H1 (cell line): ENCODE results near the gene C19orf44. TPM values are rescaled to one million over a fixed set of nuclear protein-coding genes. Genes with fewer than 3 reads are reported as not detected.

Source experiments
- CTCF ChIA-PET: fragments of 300-600 bp; sonication (Branson Sonifier 250); formaldehyde crosslinking; loops from one replicate; lab custom pipeline; 2021; ENCODE audit not compliant: partially characterized antibody; lab: Charles Lee
- POLR2A ChIA-PET: fragments of 300-600 bp; sonication (Branson Sonifier 250); formaldehyde crosslinking; loops from one replicate; lab custom pipeline; 2021; ENCODE audit warnings: inconsistent platforms; ENCODE audit not compliant: partially characterized antibody; lab: Charles Lee
- DNase-seq, 2 experiments: peaks; one replicate each; pipeline versions ENCODE4 v3.0.0 to v3.0.0-alpha.2; 2010 to 2022; ENCODE audit warnings: low spot score in 2 of 2, low read depth in 1 of 2, mixed read lengths in 1 of 2
- FAIRE-seq: peaks from 2 replicates; lab custom pipeline; 2011; peaks lifted over from hg19 to GRCh38; lab: Jason Lieb, UNC
- H2AFZ ChIP-seq: 2 replicates; pipeline ENCODE4 v1.8.1; 2012; ENCODE audit warnings: low read length, inconsistent platforms
- H2AK5ac ChIP-seq: 2 replicates; pipeline ENCODE4 v1.6.1; 2013; ENCODE audit warnings: low read depth, low read length
- H2BK120ac ChIP-seq: replicated peaks from 2 replicates; pipeline ENCODE3; 2013; ENCODE audit warnings: low read depth, low read length, inconsistent platforms
- H2BK12ac ChIP-seq: 2 replicates; pipeline ENCODE4 v1.6.1; 2013; ENCODE audit warnings: low read depth, low read length
- H2BK15ac ChIP-seq: 2 replicates; pipeline ENCODE4 v1.6.1; 2013; ENCODE audit warnings: low read length
- H2BK20ac ChIP-seq: 2 replicates; pipeline ENCODE4 v1.6.1; 2013; ENCODE audit warnings: low read length
- H2BK5ac ChIP-seq: 2 replicates; pipeline ENCODE4 v1.6.1; 2013; ENCODE audit warnings: low read depth, low read length
- H3K14ac ChIP-seq: 2 replicates; pipeline ENCODE4 v1.6.1; 2013; ENCODE audit warnings: inconsistent platforms; ENCODE audit not compliant: insufficient read length
- H3K18ac ChIP-seq: 2 replicates; pipeline ENCODE4 v1.6.1; 2013; ENCODE audit warnings: low read length; ENCODE audit errors: extremely low read depth
- H3K23ac ChIP-seq: 2 replicates; pipeline ENCODE4 v1.6.1; 2013; ENCODE audit warnings: inconsistent platforms; ENCODE audit not compliant: insufficient read length
- H3K23me2 ChIP-seq: 2 replicates; pipeline ENCODE4 v1.6.1; 2013; ENCODE audit warnings: low read depth, low read length
- H3K27ac ChIP-seq: 2 replicates; pipeline ENCODE4 v1.6.1; 2011; ENCODE audit warnings: low read depth, low read length, inconsistent platforms
- H3K27me3 ChIP-seq, 4 experiments: replicated peaks in 1 of 4; 1 replicate in 1 of 4; 2 replicates in 3 of 4; pipeline versions ENCODE4 v1.6.1 to v1.8.1; 2011 to 2013; ENCODE audit warnings: low read length in 3 of 4, mild to moderate bottlenecking in 3 of 4, inconsistent platforms in 2 of 4, mixed read lengths in 2 of 4, moderate library complexity in 1 of 4; ENCODE audit not compliant: control insufficient read depth in 3 of 4, insufficient read depth in 3 of 4; ENCODE audit errors: extremely low read depth in 1 of 4
- H3K36me3 ChIP-seq, 4 experiments: 2 replicates each; pipeline versions ENCODE4 v1.6.1 to v1.8.1; 2011 to 2013; ENCODE audit warnings: mild to moderate bottlenecking in 4 of 4, low read length in 3 of 4, moderate library complexity in 2 of 4, control low read depth in 1 of 4, inconsistent platforms in 1 of 4; ENCODE audit not compliant: insufficient read depth in 4 of 4, control insufficient read depth in 2 of 4
- H3K4ac ChIP-seq: replicated peaks from 2 replicates; pipeline ENCODE3; 2013; ENCODE audit warnings: low read length, low read depth, mixed read lengths, inconsistent platforms; ENCODE audit not compliant: insufficient read length
- H3K4me1 ChIP-seq, 4 experiments: replicated peaks in 1 of 4; 1 replicate in 1 of 4; 2 replicates in 3 of 4; pipeline versions ENCODE4 v1.6.1 to v1.8.1; 2011 to 2013; ENCODE audit warnings: low read length in 3 of 4, inconsistent platforms in 2 of 4, mixed read lengths in 1 of 4; ENCODE audit not compliant: insufficient read depth in 4 of 4, control insufficient read depth in 3 of 4
- H3K4me2 ChIP-seq, 2 experiments: 2 replicates each; pipeline versions ENCODE4 v1.6.1 to v1.8.1; 2011 to 2013; ENCODE audit warnings: low read depth in 2 of 2, low read length in 2 of 2, control low read depth in 1 of 2, inconsistent platforms in 1 of 2, mild to moderate bottlenecking in 1 of 2; ENCODE audit not compliant: insufficient read depth in 1 of 2
- H3K4me3 ChIP-seq, 4 experiments: fragments of 200-600, 300-600 bp in 1 of 4; sonication (generic), shearing (Covaris generic), sonication (Bioruptor Twin) in 1 of 4; 2 replicates each; pipeline versions ENCODE4 v1.5.1 to v1.8.1; 2011 to 2016; ENCODE audit warnings: low read length in 4 of 4, low read depth in 3 of 4, control low read depth in 2 of 4, inconsistent platforms in 2 of 4, mild to moderate bottlenecking in 2 of 4, mixed read lengths in 1 of 4, moderate library complexity in 1 of 4; ENCODE audit not compliant: insufficient read depth in 2 of 4; ENCODE audit errors: extremely low read depth in 1 of 4
- H3K56ac ChIP-seq: replicated peaks from 2 replicates; pipeline ENCODE3; 2013; ENCODE audit warnings: low read depth, mild to moderate bottlenecking, mixed read lengths, low read length, inconsistent platforms; ENCODE audit not compliant: insufficient read length
- H3K79me1 ChIP-seq: 2 replicates; pipeline ENCODE4 v1.6.1; 2013; ENCODE audit warnings: low read depth, low read length, control low read depth
- H3K79me2 ChIP-seq, 2 experiments: 2 replicates each; pipeline versions ENCODE4 v1.6.1 to v1.8.1; 2012 to 2013; ENCODE audit warnings: low read length in 2 of 2, mild to moderate bottlenecking in 2 of 2, inconsistent platforms in 1 of 2; ENCODE audit not compliant: insufficient read depth in 2 of 2, control insufficient read depth in 1 of 2
- H3K9ac ChIP-seq, 4 experiments: replicated peaks in 1 of 4; 1 replicate in 1 of 4; 2 replicates in 3 of 4; pipeline versions ENCODE4 v1.6.1 to v1.8.1; 2011 to 2013; ENCODE audit warnings: low read depth in 3 of 4, low read length in 3 of 4, control low read depth in 2 of 4, mild to moderate bottlenecking in 2 of 4, moderate library complexity in 2 of 4, inconsistent platforms in 1 of 4; ENCODE audit errors: extremely low read depth in 1 of 4
- H3K9me3 ChIP-seq, 2 experiments: 2 replicates each; pipeline versions ENCODE4 v1.6.1 to v1.8.1; 2012 to 2013; ENCODE audit warnings: mild to moderate bottlenecking in 2 of 2, moderate library complexity in 2 of 2, control low read depth in 1 of 2, inconsistent platforms in 1 of 2, low read depth in 1 of 2, low read length in 1 of 2, mixed read lengths in 1 of 2; ENCODE audit not compliant: insufficient read depth in 2 of 2
- H4K20me1 ChIP-seq, 2 experiments: replicated peaks in 1 of 2; 2 replicates each; pipeline versions ENCODE3 to v1.8.1; 2011 to 2013; ENCODE audit warnings: inconsistent platforms in 2 of 2, low read length in 2 of 2, mild to moderate bottlenecking in 1 of 2; ENCODE audit not compliant: insufficient read depth in 2 of 2, control insufficient read depth in 1 of 2
- H4K5ac ChIP-seq: 2 replicates; pipeline ENCODE4 v1.6.1; 2013; ENCODE audit warnings: low read length, low read depth, mixed read lengths, inconsistent platforms; ENCODE audit not compliant: insufficient read length
- H4K8ac ChIP-seq: 2 replicates; pipeline ENCODE4 v1.8.0; 2013; ENCODE audit warnings: mild to moderate bottlenecking, moderate library complexity, low read length, inconsistent platforms; ENCODE audit not compliant: insufficient read depth; ENCODE audit errors: extremely low read depth
- H4K91ac ChIP-seq: replicated peaks from 2 replicates; pipeline ENCODE3; 2013; ENCODE audit warnings: low read length, mixed read lengths, inconsistent platforms; ENCODE audit not compliant: insufficient read length
- ATF3 ChIP-seq: IDR thresholded peaks from 2 replicates; pipeline ENCODE4 v1.6.1; 2011; ENCODE audit warnings: low read depth, mild to moderate bottlenecking, low read length; ENCODE audit not compliant: insufficient read depth
- CTBP2 ChIP-seq: IDR thresholded peaks from 2 replicates; pipeline ENCODE4 v1.7.0; 2011; ENCODE audit warnings: borderline replicate concordance, mild to moderate bottlenecking, moderate library complexity, mixed read lengths, low read length; ENCODE audit not compliant: insufficient read depth, insufficient read length
- CTCF ChIP-seq, 3 experiments: IDR thresholded peaks; 1 replicate in 2 of 3; 2 replicates in 1 of 3; pipeline versions ENCODE4 v1.5.1 to v1.6.1; 2011; ENCODE audit warnings: low read length in 3 of 3, mild to moderate bottlenecking in 3 of 3, inconsistent platforms in 2 of 3, low read depth in 1 of 3, moderate library complexity in 1 of 3; ENCODE audit not compliant: insufficient read depth in 1 of 3; ENCODE audit errors: control extremely low read depth in 1 of 3
- GTF2F1 ChIP-seq: IDR thresholded peaks from 2 replicates; pipeline ENCODE4 v1.6.1; 2012; ENCODE audit warnings: low read depth, low read length, improper control_type of control experiment, borderline replicate concordance
- HDAC6 ChIP-seq: IDR thresholded peaks from one replicate; pipeline ENCODE4 v1.7.1; 2012; ENCODE audit warnings: low read depth, mild to moderate bottlenecking, inconsistent platforms, low read length, moderate library complexity
- KDM5A ChIP-seq: fragments of 200-600 bp; IDR thresholded peaks from 2 replicates; pipeline ENCODE4 v1.7.1; 2012; ENCODE audit warnings: mild to moderate bottlenecking, low read length, inconsistent platforms, mixed read lengths
- MAFK ChIP-seq: IDR thresholded peaks from 2 replicates; pipeline ENCODE4 v1.6.1; 2012; ENCODE audit warnings: low read depth, mild to moderate bottlenecking, improper control_type of control experiment, low read length
- POLR2A ChIP-seq, 2 experiments: IDR thresholded peaks; 1 replicate in 1 of 2; 2 replicates in 1 of 2; pipeline ENCODE4 v1.6.1; 2011; ENCODE audit warnings: low read depth in 2 of 2, low read length in 2 of 2, mild to moderate bottlenecking in 2 of 2; ENCODE audit errors: control extremely low read depth in 1 of 2
- SUZ12 ChIP-seq: fragments of 200-600 bp; sonication (generic); IDR thresholded peaks from 2 replicates; pipeline ENCODE4 v1.6.1; 2012; ENCODE audit warnings: mild to moderate bottlenecking, inconsistent platforms, low read length, moderate library complexity, mixed read lengths
- YY1 ChIP-seq: IDR thresholded peaks from 2 replicates; pipeline ENCODE4 v1.6.1; 2011; ENCODE audit warnings: low read depth, mild to moderate bottlenecking, low read length
- WGBS, 2 experiments: shearing (Covaris generic) in 1 of 2; methylation state at CpG; one replicate each; pipeline versions ENCODE4 v1.1.6 to v1.1.7; 2013 to 2015; ENCODE audit warnings: low lambda C conversion rate in 2 of 2, mixed read lengths in 2 of 2, inconsistent platforms in 1 of 2, low coverage in 1 of 2, missing lambda C conversion rate in 1 of 2; ENCODE audit not compliant: insufficient replicate concordance in 2 of 2, insufficient coverage in 1 of 2, insufficient read length in 1 of 2; ENCODE audit errors: extremely low coverage in 1 of 2, missing lambda C conversion rate in 1 of 2; 5-methylcytosine and 5-hydroxymethylcytosine counted together
- polyA plus RNA-seq, 7 experiments: library from polyadenylated mRNA; depleted of rRNA in 3 of 7; stranded (reverse) in 5 of 7; unstranded in 2 of 7; fragments of >200 nt in 5 of 7; fragments of 200-250 nt in 2 of 7; gene quantifications; 1 replicate in 5 of 7; 2 replicates in 1 of 7; 4 replicates in 1 of 7; pipeline versions ENCODE4 v1.2.1 to v1.2.3, GENCODE V29; 2011 to 2013; ENCODE audit warnings: missing spikeins in 2 of 7, mixed read lengths in 2 of 7
- total RNA-seq: library from RNA; stranded (reverse); fragmentation: NEBNext Ultra II Directional; extraction: Animal tissue kit (Norgen Biotek cat#: 25700); gene quantifications from 2 replicates; pipeline ENCODE4 v1.2.1, GENCODE V29; 2021

C19orf44 gene
- total and polyA plus RNA-seq, 2 of the 8 experiments (the other 6 are each of a cell fraction or from before 2014, with no cell fraction given): 2.1 to 4.5 TPM

DNA sequence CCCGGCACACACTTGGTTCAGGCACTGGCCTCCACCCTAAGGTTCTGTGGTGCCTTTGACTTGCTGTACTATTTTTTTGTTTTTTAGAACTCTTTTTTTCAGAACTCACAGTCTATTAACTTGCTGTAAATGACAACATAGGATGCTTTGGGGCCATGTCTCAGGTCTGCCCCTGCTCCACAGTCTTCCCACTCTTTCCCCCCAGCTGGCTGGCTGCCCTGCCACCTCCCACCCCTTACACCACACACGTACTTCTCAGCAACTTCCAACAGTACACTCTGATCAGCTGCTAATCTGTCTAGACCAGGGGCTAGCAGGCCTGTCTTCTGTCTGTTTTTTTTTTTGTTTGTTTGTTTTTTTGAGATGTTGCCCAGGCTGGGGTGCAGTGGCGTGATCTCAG lies 8.1 kb downstream of the C19orf44 start:
- POLR2A ChIA-PET: no interaction called here
- Histone ChIP-seq H3K23ac (no peak overlapping the region), H3K56ac (no peak overlapping the region), H4K20me1 (no peaks in the 10 kb centered on the region), H3K4ac (no peak overlapping the region), H4K5ac (no peak overlapping the region), H4K91ac (no peak overlapping the region), H3K79me1 (no peaks in the 10 kb centered on the region), H2BK20ac (no peak overlapping the region), H4K8ac (no peak overlapping the region), H3K23me2 (no peaks in the 10 kb centered on the region), H3K18ac (no peak overlapping the region), H2BK120ac (no peak overlapping the region), H3K9me3 (no peaks in the 10 kb centered on the region), H3K4me2 (no peak overlapping the region), H3K79me2 (no peaks in the 10 kb centered on the region), H2AK5ac (no peak overlapping the region), H3K4me1 (no peaks in the 10 kb centered on the region), H2AFZ (no peak overlapping the region), H2BK15ac (no peak overlapping the region), H3K14ac (no peak overlapping the region), H2BK12ac (no peak overlapping the region), H3K9ac (no peak overlapping the region), H3K4me3 (no peak overlapping the region), H3K27me3 (no peaks in the 10 kb centered on the region), H3K27ac (no peak overlapping the region), H2BK5ac (no peak overlapping the region), H3K36me3 (peaks cover 0 to 8% (median 2%) of the 10 kb centered on the region in 4 experiments; a peak in 5 of 8 replicates)
- FAIRE-seq (no peak), DNase-seq (no peak)
- CTCF ChIA-PET: interaction anchor here (1.4 to 1.8 kb wide), 3 partner anchors 12 to 62 kb away, joined by 3 to 10 read pairs (median 7); no protein-coding TSS in a partner anchor
- WGBS, 2 experiments: 91% methylated on average over 3 of the region's 3 CpGs; no CpG with 5 or more reads in 1 of the 2 experiments
- no peak for TF ChIP-seq MAFK
- TF ChIP-seq POLR2A (IDR thresholded peaks at IDR 0.05; ENCODE audit: control extremely low read depth in 1 of 2, low read depth in 2 of 2, low read length in 2 of 2): no peak
- TF ChIP-seq GTF2F1: no peak
- TF ChIP-seq YY1: no peak
- no peak for TF ChIP-seq SUZ12
- TF ChIP-seq ATF3: no peak
- no peak for TF ChIP-seq CTCF (IDR thresholded peaks at IDR 0.05; ENCODE audit: control extremely low read depth in 1 of 3, insufficient read depth in 1 of 3, low read depth in 1 of 3, low read length in 3 of 3)
- TF ChIP-seq KDM5A: no peak
- TF ChIP-seq CTBP2: no peak
- no peak for TF ChIP-seq HDAC6
